ENCODE measurements around the gene CUL5.

CUL5 gene

DNA sequence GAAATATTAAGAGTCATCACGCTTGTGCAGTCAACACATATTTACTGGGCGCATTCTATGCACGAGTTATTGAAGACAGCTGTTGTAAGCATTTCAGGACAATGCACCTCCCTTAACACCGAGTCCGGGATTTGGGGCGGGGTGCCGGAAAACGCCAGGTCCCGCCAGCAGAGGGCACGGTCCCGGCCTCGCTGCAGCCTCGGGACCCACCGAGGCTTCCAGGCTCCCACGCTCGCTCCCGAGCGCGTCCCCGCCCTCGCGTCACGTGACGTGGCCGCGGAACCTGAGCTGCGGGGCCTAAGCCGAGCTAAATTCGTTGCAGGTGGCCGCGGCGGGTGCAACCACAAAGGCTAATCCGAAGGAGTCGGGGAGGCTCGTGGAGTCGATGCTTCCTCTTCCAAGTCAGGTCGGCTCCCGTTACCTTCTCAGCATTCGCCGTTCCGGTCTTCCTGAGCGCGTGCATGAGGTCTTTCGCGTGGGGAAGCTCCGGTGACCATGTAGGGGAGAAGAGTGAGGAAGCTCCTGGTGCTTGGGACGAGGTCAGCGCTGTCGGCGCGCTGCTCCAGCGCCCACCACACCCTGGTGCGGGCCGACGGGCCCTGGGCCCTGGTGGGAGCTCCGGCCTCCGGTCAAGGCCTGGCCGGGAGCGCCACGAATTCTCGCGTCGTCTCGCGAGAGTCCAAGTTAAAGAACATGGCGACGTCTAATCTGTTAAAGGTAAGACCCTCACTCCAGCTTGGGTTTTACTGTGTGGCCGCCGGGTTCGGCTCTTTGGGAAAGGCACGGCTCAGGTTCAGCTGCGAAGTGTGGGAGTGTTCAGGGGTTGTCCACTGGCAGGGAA lies at the start of gene CUL5:
Gene CUL5 (plus strand): TSS at position 243 of the 841 bp plus-strand sequence. CDS start 451 bp downstream, at position 694.
- DNase-seq: peak; percentile 89

DNA sequence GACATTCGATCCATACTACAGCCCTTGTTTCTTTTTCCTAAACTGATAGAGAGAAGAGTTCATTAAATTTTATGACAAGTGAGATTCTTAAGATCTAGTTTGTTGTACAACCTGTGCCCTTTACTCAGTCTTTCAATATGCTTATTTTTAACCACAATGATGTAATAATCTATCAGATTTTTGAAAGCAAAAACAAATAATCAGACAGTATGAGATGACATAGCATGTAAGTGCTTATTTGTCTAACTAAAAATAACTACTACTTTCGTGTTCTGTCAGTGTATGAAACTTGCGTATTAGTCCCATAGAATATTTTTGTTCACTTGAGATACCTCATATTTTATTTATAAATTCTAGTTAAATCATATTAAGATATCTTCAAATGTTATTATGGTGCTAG lies 47.2 kb upstream of the CUL5 start:
- no peak for DNase-seq

- DNase-seq: no peak
Measured at GRCh38 chr11:107962181-107962580, 46.5 kb upstream of the CUL5 start.

DNA sequence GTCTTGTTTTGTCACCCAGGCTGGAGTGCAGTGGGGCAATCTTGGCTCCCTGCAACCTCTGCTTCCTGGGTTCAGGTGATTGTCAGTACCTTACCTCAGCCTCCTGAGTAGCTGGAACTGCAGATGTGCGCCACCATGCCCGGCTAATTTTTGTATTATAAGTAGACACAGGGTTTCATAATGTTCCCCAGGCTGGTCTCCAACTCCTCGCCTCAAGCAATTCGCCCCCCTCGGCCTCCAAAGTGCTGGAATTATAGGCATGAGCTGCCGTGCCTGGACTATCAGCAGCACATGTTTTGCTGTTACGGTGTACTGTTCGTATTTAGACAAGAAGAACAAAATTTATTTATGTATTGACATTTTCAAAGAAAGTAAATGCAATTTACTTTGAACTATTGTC lies 45.6 kb upstream of the CUL5 start:
- no peak for DNase-seq

DNA sequence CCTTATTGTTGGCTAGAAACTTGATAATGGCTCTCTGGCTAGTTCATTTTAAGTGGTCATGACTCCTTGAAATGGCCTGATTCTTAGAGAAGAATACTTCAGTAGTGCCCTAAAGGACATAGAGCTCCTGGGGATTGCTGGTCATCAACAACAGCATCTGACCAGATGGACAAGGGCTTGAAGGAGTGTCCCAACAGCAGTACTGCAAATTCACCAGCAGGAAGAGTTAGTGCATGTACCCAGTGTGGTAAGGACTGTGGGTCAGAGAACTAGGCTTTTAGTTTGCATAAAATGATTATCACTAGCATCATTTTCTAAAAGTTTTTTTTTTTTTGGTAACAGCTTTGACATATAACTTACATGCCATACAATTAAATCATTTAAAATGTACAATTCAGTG lies 39.5 kb upstream of the CUL5 start:
- no peak for DNase-seq

DNA sequence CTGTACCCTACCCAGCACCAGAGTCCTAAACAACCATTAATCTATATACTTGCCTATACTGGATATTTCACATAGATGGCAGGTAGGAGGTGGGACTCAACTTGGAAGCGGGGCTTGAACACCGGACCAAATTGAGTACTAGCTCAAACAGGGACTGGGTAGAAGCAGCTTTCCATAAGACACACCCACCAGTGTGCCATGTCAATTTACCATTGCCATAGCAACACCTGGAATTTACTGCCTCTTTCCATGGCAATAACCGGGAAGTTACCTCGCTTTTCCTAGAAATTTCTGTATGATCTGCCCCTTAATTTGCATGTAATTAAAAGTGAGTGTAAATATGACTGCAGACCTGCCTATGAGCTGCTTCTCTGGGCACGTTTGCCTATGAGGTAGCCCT lies 38.6 kb upstream of the CUL5 start:
- DNase-seq: no peak

GRCh38 chr11:107973641-107974040 lies 35.1 kb upstream of the CUL5 start:
- DNase-seq: no peak

DNA sequence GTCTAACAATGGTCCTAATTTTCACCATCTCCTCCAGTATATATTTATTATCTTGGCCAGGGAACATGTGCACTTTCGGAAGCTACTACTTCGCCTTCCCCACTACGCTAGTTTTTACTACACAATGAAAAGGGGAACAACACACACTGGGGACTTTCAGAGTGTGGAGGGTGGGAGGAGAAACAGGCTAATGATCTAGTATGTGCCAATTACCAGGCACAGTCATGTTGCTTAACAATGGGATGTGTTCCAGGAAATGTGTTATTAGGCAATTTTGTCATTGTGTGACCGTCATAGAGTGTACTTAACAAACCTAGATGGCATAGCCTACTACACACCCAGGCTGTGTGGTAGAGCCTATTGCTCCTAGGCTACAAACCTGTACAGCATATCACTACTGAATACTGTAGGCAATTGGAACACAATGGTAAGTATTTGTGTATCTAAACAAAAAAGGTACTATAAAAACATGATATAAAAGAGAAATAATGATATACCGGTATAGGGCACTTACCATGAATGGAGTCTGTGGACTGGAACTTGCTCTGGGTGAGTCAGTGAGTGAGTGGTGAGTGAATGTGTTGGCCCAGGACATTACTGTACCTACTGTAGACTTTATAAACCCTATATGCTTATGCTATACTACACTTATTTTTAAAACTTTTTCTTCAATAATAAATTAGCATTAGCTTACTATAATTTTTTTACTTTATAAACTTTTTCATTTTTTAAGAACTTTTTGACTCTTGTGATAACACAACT lies 20.1 kb upstream of the CUL5 start:
- no peak for DNase-seq

DNA sequence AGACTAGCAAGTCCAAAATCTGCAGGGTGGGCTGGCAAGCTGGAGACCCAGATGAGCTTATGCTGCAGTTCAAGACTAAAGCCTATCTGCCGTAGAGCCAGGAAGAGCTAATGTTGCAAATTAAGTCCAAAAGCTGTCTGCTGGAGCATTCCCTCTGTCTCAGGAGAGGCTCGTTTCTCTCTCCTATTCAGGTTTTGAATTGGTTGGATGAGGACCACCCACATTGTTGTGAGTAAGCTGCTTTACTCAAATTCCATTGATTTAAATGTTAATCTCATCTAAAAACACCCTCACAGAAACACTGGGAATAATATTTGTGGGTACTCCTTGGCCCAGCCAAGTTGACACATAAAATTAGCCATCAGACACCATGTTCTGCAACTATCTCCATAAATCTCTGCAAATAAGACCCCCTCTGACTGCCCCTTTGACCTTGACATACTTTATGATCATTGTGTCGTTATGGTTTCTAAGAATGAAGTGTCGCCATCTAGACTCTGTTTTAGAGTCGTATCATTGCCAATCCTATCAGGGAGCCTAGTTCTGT lies 16.8 kb upstream of the CUL5 start:
- DNase-seq: no peak

GRCh38 chr11:107996006-107996776 lies 12.5 kb upstream of the CUL5 start:
- no peak for DNase-seq

- DNase-seq: no peak
Measured at GRCh38 chr11:107998761-107999160, 9.9 kb upstream of the CUL5 start.

GRCh38 chr11:107999759-108000455 lies 8.8 kb upstream of the CUL5 start:
- DNase-seq: peak; percentile 31

DNA sequence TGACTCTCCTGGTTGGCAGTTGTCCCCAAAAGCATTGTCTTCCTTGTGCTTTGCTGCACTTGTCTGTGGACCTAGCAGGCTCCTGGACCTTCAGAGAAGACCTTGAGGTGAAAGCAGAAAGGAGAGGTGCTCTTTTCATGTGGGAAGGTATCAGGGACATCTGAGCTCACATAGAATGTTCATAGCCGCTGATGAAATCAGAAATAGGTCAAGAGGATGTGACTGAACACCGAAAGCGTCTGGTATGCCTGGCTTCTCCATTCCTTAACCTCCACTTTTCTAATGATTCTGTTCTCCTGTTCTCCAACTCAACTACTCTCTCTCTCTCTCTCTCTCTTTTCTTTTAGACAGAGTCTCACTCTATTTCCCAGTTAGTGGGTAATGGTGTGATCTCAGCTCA lies 6.2 kb upstream of the CUL5 start:
- DNase-seq: no peak

- no peak for DNase-seq
Measured at GRCh38 chr11:108003623-108004022, 5.1 kb upstream of the CUL5 start.

DNA sequence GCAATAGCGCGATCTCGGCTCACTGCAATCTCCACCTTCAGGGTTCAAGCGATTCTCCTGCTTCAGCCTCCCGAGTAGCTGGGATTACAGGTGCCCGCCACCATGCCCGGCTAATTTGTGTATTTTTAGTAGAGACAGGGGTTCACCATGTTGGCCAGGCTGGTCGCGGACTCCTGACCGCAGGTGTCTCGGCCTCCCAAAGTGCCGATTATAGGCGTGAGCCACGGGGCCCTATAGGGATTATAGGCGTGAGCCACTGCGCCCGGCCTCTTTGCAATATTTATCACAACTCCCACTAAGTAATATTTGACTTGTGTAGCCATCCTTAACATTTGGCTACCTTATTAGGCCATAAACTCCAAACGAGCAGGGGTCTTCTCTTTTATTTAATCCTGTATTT lies 879 bp upstream of the CUL5 start:
- no peak for DNase-seq

DNA sequence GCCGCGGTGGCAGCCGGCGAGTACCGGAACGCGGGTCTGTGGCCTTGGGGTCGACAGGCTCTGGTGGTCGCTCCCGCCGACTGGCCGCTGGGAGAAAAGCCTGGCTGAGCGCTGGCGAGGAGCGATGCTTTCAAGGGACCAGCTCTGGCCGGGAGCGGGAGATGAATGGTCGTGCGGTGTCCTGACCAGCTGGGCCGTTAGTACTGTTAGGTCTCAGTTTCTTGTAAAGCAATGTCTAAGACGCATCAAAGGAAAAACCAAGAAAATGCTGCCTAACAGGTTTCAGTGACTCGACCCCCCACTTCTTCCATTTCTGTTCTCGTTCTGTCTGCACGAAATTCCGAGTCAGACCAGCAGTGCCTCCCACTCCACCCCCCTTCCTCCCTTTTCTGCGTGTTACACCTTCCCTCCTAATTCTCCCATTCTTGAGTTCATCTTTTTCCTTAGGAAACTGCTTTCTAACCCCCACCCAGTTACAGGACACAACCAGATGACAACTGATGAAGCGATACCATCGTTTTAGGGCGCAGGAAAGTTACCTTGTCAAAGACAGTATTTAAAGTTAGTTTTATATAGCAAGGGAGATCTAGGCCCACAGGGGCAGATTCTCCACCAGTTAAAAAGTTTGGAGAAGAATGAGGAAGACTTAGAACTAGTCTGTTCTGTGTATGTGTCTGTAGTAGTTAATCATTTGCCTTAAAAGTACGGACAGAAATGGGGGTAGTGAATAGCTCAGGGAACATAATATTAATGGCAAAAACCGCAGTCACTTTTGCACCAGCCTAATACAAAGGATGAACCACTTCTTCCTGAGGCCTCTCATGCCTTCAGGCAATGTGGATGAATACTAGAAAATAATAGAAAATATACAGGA lies 1.0 kb downstream of the CUL5 start:
- DNase-seq: no peak

DNA sequence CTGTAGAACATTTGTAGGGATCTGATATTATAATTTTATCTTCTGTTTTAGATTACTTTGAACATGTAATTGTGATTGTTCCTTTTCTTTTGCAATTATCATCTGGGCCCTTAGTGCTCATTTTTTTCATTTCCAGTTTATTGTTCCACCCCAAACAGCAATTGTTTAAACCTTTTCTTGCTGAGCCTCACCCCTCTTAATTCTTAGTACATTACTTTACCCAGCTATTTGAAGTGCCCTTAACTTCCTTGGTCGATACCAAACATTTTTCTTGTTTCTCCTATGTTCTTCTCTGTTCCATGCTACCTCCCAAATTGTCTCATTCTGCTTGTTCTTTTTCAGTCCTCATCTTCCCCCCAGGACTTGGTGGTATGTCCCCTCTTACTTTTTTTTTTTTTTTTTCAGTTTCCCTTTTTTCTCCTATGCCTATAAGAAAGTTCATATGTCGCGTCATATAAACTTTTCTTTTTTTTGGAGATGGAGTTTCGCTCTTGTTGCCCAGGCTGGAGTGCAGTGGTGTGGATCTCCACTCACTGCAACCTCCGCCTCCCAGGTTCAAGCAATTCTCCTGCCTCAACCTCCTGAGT lies 3.5 kb downstream of the CUL5 start:
- no peak for DNase-seq

GRCh38 chr11:108016647-108017046 lies 7.9 kb downstream of the CUL5 start:
- no peak for DNase-seq

DNA sequence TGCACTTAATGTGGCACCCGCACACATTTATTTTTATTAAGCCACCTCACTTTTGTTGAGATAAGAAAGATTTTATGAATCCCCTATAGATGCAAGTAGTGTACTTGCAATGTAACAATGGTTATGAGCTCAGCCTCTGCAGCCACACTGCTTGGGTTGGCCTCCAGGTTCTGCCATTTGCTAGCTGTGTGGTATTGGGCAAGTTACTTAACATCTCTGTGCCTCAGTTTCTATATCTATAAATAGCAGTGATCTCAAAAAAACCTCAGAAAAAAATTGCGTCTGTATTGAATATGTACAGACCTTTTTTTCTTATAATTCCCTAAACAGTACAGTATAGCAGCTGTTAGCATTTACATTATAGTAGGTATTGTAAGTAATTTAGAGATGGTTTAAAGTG lies 10.0 kb downstream of the CUL5 start:
- no peak for DNase-seq

- DNase-seq: no peak
Measured at GRCh38 chr11:108019870-108020540, 11.3 kb downstream of the CUL5 start.

All from stimulated activated CD4-positive, alpha-beta T cell treated with anti-CD3 and anti-CD28 coated beads, Interleukin-1b, Interleukin-23, amount 100 ng/mL, for 48 hours (primary cell).